ENCODE measurements around the gene KRT2.
A peak's percentile ranks its signal among the peaks of the same experiment; 100 is the strongest.

KRT2 gene

GRCh38 chr12:52651726-52652261 lies at the start of gene KRT2:
TSS of gene KRT2 (minus strand) at chr12:52652211. CDS start at chr12:52652142, 69 bp downstream.
- H3K4me3 Mint-ChIP-seq, result no peak within 1 kb of the TSS
- peaks cover 30% of the 10 kb centered on the region for H3K4me1 Mint-ChIP-seq (ENCODE audit: low read depth)
- no peaks in the 10 kb centered on the region for H3K9me3 Mint-ChIP-seq
- no peaks in the 10 kb centered on the region for H3K36me3 Mint-ChIP-seq (ENCODE audit: low read depth)
- H3K27ac Mint-ChIP-seq, result no peak within 1 kb of the TSS
- H3K27me3 Mint-ChIP-seq, result no peaks in the 10 kb centered on the region
- DNase-seq, result no peak

DNA sequence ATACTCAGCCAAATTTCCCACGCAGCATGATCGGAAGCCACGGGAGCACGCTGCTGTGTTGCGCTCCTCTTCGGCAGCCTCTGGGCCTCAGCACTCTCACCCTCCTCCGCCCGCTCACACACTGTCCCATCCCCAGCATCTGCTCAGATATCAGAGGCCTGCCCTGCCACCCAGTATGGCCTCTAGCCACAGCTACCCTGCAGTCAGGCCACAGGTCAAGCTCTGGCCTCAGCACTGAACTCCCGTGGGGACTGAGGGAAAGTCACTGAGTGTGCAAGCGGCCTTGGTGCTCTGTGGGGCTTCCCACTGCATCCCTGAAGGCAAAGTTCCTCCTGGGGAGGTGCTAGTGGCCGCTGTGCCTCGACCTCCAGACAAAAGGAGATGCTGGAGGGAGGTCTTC lies 49.3 kb upstream of the KRT2 start:
- no peak for DNase-seq
- Mint-ChIP-seq H3K27ac (no peak overlapping the region), H3K36me3 (ENCODE audit: low read depth) (no peaks in the 10 kb centered on the region), H3K9me3 (no peaks in the 10 kb centered on the region), H3K4me3 (no peak overlapping the region), H3K4me1 (ENCODE audit: low read depth) (no peaks in the 10 kb centered on the region), H3K27me3 (peaks cover 3% of the 10 kb centered on the region)

GRCh38 chr12:52699960-52700359 lies 47.9 kb upstream of the KRT2 start:
- DNase-seq, result no peak

GRCh38 chr12:52699373-52699772 lies 47.4 kb upstream of the KRT2 start:
- no peaks in the 10 kb centered on the region for H3K36me3 Mint-ChIP-seq (ENCODE audit: low read depth)
- H3K27ac Mint-ChIP-seq, result no peak overlapping the region
- H3K4me1 Mint-ChIP-seq (ENCODE audit: low read depth), result no peaks in the 10 kb centered on the region
- H3K27me3 Mint-ChIP-seq, result peaks cover 3% of the 10 kb centered on the region
- H3K4me3 Mint-ChIP-seq, result no peak overlapping the region
- H3K9me3 Mint-ChIP-seq, result no peaks in the 10 kb centered on the region
- DNase-seq, result no peak

More at GRCh38 chr12:52699960-52700359, 47.9 kb upstream of the KRT2 start:
- no peaks in the 10 kb centered on the region for H3K9me3 Mint-ChIP-seq
- peaks cover 3% of the 10 kb centered on the region for H3K27me3 Mint-ChIP-seq
- H3K4me1 Mint-ChIP-seq (ENCODE audit: low read depth), result no peaks in the 10 kb centered on the region
- no peak overlapping the region for H3K27ac Mint-ChIP-seq
- H3K4me3 Mint-ChIP-seq, result no peak overlapping the region
- H3K36me3 Mint-ChIP-seq (ENCODE audit: low read depth), result no peaks in the 10 kb centered on the region

GRCh38 chr12:52698651-52699340 lies 46.8 kb upstream of the KRT2 start:
- Mint-ChIP-seq H3K4me1 (ENCODE audit: low read depth) (no peaks in the 10 kb centered on the region), H3K27me3 (peaks cover 3% of the 10 kb centered on the region), H3K27ac (no peak overlapping the region), H3K36me3 (ENCODE audit: low read depth) (no peaks in the 10 kb centered on the region), H3K4me3 (no peak overlapping the region), H3K9me3 (no peaks in the 10 kb centered on the region)
- DNase-seq, result no peak

DNA sequence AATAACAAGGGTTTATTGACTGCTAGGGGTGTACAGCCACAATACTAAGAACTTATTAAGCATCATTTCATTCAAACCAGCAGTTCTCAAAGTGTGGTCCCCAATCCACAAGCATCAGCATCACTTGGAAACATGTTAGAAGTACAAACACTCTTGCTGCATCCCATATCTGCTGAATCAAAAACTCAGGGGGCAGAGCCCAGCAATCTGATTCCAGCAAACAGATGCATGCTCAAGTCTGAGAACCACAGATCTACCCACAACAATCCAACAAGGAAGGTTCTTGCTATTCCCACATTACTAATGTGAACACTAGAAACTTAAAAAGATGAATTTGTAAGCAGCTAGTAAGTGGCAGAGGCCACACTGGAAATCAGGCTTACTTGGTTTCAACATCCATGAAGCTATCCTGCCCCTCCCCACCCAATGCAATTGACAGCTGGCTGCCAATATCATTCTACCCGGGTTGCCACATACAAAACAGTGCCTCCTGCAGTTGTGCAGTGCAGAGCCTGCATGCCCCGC lies 45.1 kb upstream of the KRT2 start:
- no peak overlapping the region for H3K4me3 Mint-ChIP-seq
- H3K9me3 Mint-ChIP-seq, result no peaks in the 10 kb centered on the region
- H3K4me1 Mint-ChIP-seq (ENCODE audit: low read depth), result peaks cover 1% of the 10 kb centered on the region
- no peak for DNase-seq
- no peaks in the 10 kb centered on the region for H3K36me3 Mint-ChIP-seq (ENCODE audit: low read depth)
- no peak overlapping the region for H3K27ac Mint-ChIP-seq
- no peaks in the 10 kb centered on the region for H3K27me3 Mint-ChIP-seq

DNA sequence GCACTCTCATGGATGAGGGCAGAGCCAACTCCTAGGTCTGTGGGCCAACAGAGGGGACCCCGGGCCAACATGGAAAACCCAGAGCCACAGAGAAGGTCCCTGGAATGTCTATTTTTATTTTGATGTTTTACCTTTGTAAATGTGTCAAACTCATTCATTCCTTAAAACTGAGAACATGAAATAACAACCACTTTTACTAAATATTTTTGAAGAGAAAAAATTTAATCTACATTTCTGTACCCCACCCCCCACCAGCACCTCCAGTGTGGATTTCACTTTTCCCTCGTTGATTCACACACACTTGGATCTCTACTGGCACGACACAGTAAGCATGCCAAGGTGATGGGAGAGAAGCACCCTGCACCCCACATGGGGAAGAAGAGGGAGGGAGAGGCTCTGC lies 44.6 kb upstream of the KRT2 start:
- Mint-ChIP-seq H3K27ac (no peak overlapping the region), H3K9me3 (no peaks in the 10 kb centered on the region), H3K27me3 (no peaks in the 10 kb centered on the region), H3K36me3 (ENCODE audit: low read depth) (no peaks in the 10 kb centered on the region), H3K4me3 (no peak overlapping the region), H3K4me1 (ENCODE audit: low read depth) (peaks cover 5% of the 10 kb centered on the region)
- DNase-seq, result no peak

GRCh38 chr12:52695039-52695438 lies 43.0 kb upstream of the KRT2 start:
- H3K4me1 Mint-ChIP-seq (ENCODE audit: low read depth), result peaks cover 19% of the 10 kb centered on the region
- no peaks in the 10 kb centered on the region for H3K9me3 Mint-ChIP-seq
- H3K27me3 Mint-ChIP-seq, result no peaks in the 10 kb centered on the region
- H3K4me3 Mint-ChIP-seq, result no peak overlapping the region
- H3K27ac Mint-ChIP-seq, result no peak overlapping the region
- H3K36me3 Mint-ChIP-seq (ENCODE audit: low read depth), result no peaks in the 10 kb centered on the region
- no peak for DNase-seq

DNA sequence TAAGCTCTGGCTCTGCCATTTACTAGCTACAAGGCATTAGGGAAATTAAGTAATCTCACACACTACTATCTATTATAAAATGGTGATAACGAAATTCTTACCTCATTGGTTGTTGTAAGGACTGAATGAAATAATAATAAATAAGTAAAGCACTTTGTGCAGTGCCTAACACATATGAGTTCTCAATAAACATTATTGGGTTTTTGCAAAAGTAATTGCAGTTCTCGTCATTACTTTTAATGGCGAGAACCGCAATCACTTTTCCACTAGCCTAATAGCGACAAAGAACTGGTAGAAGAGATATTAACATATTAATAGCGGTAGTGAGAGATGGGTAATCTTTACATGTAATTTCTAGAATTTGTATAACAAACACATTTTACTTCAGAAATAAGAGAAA lies 42.1 kb upstream of the KRT2 start:
- H3K27ac Mint-ChIP-seq, result no peak overlapping the region
- H3K27me3 Mint-ChIP-seq, result no peaks in the 10 kb centered on the region
- H3K36me3 Mint-ChIP-seq (ENCODE audit: low read depth), result no peaks in the 10 kb centered on the region
- H3K9me3 Mint-ChIP-seq, result no peaks in the 10 kb centered on the region
- no peak overlapping the region for H3K4me3 Mint-ChIP-seq
- DNase-seq, result no peak
- peaks cover 22% of the 10 kb centered on the region for H3K4me1 Mint-ChIP-seq (ENCODE audit: low read depth)

- Mint-ChIP-seq H3K27ac (no peak overlapping the region), H3K9me3 (no peaks in the 10 kb centered on the region), H3K27me3 (no peaks in the 10 kb centered on the region), H3K4me1 (ENCODE audit: low read depth) (peaks cover 22% of the 10 kb centered on the region), H3K36me3 (ENCODE audit: low read depth) (no peaks in the 10 kb centered on the region), H3K4me3 (no peak overlapping the region)
- DNase-seq, result no peak
Observed at GRCh38 chr12:52693261-52693660, 41.2 kb upstream of the KRT2 start.

GRCh38 chr12:52692254-52692653 lies 40.2 kb upstream of the KRT2 start:
- Mint-ChIP-seq H3K36me3 (ENCODE audit: low read depth) (no peaks in the 10 kb centered on the region), H3K27ac (no peak overlapping the region), H3K4me3 (no peak overlapping the region), H3K9me3 (no peaks in the 10 kb centered on the region), H3K27me3 (no peaks in the 10 kb centered on the region), H3K4me1 (ENCODE audit: low read depth) (peaks cover 27% of the 10 kb centered on the region)
- DNase-seq, result no peak

- peak overlapping the region; percentile 23 for H3K4me3 Mint-ChIP-seq
- no peak overlapping the region for H3K27ac Mint-ChIP-seq
- no peaks in the 10 kb centered on the region for H3K27me3 Mint-ChIP-seq
Observed at GRCh38 chr12:52691841-52692150, 39.8 kb upstream of the KRT2 start.

GRCh38 chr12:52691076-52691840 lies 39.2 kb upstream of the KRT2 start:
- DNase-seq, result peak; percentile 65
- no peak overlapping the region for H3K27ac Mint-ChIP-seq
- peaks cover 27% of the 10 kb centered on the region for H3K4me1 Mint-ChIP-seq (ENCODE audit: low read depth)
- no peaks in the 10 kb centered on the region for H3K27me3 Mint-ChIP-seq
- no peaks in the 10 kb centered on the region for H3K9me3 Mint-ChIP-seq
- no peaks in the 10 kb centered on the region for H3K36me3 Mint-ChIP-seq (ENCODE audit: low read depth)
- peak overlapping the region; percentile 69 for H3K4me3 Mint-ChIP-seq

More at GRCh38 chr12:52691841-52692150, 39.8 kb upstream of the KRT2 start:
- peaks cover 27% of the 10 kb centered on the region for H3K4me1 Mint-ChIP-seq (ENCODE audit: low read depth)
- no peak for DNase-seq
- H3K36me3 Mint-ChIP-seq (ENCODE audit: low read depth), result no peaks in the 10 kb centered on the region
- H3K9me3 Mint-ChIP-seq, result no peaks in the 10 kb centered on the region

DNA sequence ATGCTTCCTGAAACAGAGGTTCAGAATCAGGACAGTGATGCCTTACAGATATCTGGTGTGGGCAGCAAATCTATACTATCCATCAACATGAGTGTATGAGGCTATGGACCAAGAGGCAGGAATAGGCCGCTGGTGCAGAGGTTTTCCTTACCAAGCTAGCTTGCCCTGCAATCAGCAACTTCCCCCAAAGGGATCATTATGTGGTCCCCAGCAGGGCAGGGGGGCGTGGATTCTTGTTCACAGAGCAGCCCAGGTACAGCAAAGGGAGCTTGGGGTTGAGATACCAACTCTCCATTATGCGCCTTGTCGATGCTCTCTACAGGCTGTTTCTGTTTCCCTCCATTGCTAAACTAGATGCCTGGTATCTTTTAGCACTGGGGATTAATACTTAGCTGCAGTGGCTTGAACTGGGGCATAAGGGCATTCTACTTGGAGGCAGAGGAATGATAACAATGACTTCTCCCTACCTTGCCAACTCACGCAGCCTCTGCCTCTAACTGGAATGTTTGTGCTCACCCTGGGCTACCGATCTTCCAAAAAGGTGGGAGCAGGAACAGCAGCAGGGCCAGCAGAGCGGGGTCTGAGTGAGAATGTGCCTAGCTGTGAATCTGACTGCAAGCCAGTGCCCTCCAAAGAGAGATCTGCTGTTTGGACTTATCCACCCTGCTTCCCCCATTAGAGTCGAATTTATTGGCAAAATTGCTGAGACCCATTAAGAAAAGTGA lies 38.5 kb upstream of the KRT2 start:
- Mint-ChIP-seq H3K27me3 (no peaks in the 10 kb centered on the region), H3K27ac (no peak overlapping the region), H3K4me1 (ENCODE audit: low read depth) (peaks cover 27% of the 10 kb centered on the region)

More for the DNA sequence above, 38.5 kb upstream of the KRT2 start:
- H3K9me3 Mint-ChIP-seq, result no peaks in the 10 kb centered on the region
- H3K36me3 Mint-ChIP-seq (ENCODE audit: low read depth), result no peaks in the 10 kb centered on the region
- peak overlapping the region; percentile 69 for H3K4me3 Mint-ChIP-seq
- no peak for DNase-seq
